Loucy (cell line): ENCODE data around the gene SLC26A4.

ENCODE experiments used
- EZH2phosphoT487 ChIP-seq: fragments of 200-600 bp; IDR thresholded peaks from 2 replicates; pipeline ENCODE4 v1.6.1; 2018; ENCODE audit warnings: antibody characterized with exemption, mild to moderate bottlenecking, moderate library complexity, borderline replicate concordance
- TF ChIP-seq, protein P1 (sequence below): fragments of 200-600 bp; sonication (generic); conservative IDR thresholded peaks from 2 replicates; pipeline ENCODE4 v1.5.1; 2014; ENCODE audit warnings: mild to moderate bottlenecking, antibody characterized with exemption, low read length

DNA sequence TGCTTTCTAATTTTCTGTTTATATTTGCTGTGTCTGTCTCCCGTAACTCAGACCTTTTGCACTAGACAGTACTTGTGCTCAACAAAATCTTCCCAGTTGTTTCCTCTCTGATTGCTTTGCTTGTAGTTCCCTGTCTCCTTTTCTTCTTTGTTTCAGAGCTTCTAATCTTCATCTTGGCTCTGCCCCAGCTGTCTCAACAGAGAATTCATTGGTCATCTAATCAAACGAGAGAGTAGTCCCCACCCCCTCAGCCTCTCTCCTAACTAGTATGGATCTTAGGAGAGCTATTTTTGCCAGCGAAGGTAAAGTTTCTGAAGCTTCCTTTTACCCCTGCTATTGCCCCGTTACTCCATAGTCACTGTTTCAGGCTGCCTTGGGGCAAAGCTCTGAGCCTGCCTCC lies 32.8 kb downstream of the SLC26A4 start:
- TF ChIP-seq, protein P1, sequence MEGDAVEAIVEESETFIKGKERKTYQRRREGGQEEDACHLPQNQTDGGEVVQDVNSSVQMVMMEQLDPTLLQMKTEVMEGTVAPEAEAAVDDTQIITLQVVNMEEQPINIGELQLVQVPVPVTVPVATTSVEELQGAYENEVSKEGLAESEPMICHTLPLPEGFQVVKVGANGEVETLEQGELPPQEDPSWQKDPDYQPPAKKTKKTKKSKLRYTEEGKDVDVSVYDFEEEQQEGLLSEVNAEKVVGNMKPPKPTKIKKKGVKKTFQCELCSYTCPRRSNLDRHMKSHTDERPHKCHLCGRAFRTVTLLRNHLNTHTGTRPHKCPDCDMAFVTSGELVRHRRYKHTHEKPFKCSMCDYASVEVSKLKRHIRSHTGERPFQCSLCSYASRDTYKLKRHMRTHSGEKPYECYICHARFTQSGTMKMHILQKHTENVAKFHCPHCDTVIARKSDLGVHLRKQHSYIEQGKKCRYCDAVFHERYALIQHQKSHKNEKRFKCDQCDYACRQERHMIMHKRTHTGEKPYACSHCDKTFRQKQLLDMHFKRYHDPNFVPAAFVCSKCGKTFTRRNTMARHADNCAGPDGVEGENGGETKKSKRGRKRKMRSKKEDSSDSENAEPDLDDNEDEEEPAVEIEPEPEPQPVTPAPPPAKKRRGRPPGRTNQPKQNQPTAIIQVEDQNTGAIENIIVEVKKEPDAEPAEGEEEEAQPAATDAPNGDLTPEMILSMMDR = no peak
- no peak for TF ChIP-seq EZH2phosphoT487
